ENCODE results near the gene PCED1B.
"Not testable (repeated sequence)": the region's sequence is repeated elsewhere in the genome, so short reads cannot be mapped to it uniquely, and the experiment has no call there.

Gene PCED1B

DNA sequence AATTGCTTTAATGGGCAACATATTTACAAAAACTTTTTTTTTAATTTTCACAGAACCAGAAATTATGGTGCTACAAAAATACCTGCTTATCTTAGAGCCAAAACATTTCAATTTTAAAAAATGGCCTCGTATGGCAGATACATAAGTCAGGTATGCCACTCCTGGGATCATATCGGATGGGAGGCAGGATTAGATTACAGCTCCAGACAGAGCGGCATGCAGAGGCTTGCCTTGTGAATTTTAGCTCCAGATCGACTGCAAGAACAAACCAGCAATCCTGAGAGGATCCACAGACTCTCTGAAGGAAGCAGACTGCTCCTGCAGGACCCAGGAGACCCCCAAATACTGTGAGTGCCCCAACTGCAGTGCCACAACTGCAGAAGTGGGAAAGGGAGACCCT lies 169.7 kb downstream of the PCED1B start:
- DNase-seq = no peak

DNA sequence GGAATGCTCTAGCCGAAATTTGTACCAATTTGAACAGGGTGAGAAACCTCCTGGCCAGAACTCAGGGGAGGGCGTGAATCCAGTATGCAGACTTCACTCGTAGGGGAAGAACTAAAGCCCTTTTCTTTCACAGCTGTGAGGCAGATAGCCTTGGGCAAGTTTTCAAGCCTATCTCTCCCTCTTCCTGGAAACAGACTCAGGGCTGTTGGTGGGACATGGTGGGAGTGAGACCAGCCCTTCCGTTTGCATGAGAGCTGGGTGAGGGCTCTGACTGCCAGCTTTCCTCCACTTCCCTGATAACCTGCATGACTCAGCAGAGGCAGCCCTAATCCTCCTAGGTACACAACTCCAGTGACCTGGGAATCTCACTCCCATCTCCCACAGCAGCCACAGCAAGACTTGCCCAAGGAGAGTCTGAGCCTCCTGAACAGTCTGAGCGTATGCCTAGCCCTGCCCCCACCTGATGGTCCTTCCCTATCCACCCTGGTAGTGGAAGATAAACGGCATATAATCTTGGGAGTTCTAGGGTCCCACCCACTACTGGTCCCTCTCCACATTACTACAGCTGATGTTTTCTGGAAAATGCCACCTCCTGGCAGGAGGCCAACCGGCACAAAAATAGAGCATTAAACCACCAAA lies 170.4 kb downstream of the PCED1B start:
- no peak for DNase-seq

DNA sequence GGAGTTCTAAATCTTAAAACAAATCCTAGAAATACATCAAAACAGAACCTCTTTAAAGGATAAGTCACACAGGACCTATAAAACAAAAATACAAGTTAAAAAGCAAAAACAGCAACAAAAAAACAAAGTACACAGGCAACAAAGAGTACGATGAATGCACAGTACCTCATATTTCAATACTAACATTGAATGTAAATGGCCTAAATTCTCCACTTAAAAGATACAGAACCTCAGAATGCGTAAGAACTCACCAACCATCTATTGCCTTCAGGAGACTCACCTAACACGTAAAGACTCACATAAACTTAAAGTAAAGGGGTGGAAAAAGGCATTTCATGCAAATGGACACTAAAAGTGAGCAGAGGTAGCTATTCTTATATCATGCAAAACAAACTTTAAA lies 172.5 kb downstream of the PCED1B start:
- no peak for DNase-seq

DNA sequence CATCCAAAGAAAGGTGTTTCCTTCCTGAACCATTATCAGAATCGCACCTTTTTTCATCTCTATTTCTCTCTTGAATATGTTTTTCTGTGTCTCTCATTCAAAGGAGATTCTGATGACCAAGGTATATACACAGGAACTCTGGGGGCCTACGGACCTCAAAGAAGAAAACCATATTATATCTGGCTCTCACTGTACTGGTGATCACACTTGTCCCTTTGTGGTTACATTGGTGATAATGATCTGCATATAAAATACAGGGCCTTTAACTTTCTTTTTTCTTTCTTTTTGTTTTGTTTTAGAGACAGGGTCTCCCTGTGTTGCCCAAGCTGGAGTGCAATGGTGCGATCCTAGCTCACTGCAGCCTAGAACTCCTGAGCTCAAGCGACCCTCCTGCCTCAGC lies 185.5 kb downstream of the PCED1B start:
- DNase-seq = no peak

DNA sequence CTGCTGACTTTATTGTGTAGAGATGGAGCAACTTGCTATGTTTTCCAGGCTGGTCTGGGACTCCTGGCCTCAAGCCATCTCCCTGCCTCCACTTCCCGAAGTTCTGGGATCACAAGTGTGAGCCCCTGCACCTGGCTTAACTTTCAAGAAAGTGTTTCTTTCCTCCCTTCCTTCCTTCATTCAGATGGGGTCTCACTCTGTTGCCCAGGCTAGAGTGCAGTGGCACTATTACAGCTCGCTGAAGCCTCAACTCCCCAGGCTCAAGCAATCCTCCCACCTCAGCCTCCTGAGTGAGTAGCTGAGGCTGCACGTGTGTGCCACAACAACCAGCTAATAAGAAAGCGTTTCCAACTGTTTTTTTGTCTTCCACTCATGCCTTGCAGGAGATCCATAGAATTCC lies 186.0 kb downstream of the PCED1B start:
- DNase-seq = no peak

DNA sequence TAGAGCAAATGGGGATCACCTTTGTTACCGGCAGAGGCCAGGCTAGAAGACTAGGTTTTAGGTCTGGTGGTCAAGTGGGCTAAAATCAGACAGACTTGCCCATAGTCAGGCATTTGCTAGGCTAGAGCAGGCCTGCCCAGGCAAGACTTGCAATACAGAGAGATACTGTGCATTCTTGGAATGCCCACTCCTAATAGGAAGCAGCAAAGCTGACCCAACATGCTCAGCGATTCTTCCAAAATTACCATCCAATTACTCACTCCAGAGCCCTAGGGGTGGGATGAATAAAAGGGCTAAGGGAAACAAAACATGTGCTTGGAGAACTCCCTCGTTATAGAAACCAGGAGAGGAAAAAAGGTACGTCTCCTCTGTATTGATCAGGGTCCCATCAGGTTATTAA lies 188.2 kb downstream of the PCED1B start:
- DNase-seq = no peak

DNA sequence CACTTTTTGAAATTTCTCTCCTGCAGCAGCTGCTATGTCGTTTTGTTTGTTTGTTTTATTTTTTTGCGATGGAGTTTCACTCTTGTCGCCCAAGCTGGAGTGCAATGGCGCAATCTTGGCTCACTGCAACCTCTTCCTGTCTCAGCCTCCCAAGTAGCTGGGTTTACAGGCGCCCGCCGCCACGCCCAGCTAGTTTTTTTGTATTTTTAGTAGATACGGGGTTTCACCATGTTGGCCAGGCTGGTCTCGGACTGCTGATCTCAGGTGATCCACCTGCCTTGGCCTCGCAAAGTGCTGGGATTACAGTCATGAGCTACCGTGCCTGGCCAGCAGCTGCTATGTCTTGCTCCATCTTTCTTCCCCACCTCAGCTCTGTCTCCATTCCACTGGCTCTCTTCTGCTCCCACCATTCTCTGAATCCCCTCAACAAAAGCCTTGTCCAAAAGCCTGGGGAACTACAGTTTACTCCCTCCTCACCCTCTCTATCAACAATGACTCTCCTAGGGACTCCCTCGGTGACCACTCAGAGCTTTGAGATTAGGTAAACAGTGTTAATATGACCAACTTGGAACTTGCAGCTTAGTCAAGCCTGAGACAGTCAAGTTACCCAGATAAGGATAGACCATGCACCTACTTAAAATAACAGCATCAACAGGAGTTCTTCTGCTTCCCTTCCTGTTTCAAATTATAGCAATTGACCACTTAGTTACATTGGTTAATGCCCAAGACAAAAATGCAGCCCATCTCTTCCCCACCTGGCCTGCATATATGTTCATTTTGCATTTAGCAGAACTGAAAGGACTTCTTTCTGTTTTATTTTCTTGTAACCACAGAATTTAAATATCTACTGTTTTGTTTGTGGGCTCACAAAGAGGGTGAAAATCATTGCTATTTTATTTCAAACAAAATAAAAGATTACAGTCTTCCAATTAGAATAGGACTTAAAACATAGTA lies 189.4 kb downstream of the PCED1B start:
- DNase-seq = no peak

DNA sequence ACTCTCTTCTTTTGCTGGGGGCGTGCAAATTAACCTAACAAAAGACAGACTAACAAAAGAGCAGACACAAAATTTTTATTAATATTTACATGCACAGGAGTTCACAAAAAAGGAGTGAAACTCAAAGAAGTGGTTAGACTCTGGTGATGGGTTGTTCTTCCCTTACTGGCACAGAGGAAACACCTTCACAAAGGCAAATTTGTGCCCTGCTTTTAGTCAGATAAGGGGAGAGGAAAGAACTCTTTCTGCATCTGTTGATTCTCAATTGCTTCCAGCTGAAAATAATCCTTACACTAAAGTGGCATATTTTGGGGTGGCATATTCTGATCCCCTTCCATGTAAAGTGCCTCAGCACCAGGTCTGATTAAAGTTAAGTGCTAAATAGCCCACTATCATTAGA lies 190.5 kb downstream of the PCED1B start:
- no peak for DNase-seq

DNA sequence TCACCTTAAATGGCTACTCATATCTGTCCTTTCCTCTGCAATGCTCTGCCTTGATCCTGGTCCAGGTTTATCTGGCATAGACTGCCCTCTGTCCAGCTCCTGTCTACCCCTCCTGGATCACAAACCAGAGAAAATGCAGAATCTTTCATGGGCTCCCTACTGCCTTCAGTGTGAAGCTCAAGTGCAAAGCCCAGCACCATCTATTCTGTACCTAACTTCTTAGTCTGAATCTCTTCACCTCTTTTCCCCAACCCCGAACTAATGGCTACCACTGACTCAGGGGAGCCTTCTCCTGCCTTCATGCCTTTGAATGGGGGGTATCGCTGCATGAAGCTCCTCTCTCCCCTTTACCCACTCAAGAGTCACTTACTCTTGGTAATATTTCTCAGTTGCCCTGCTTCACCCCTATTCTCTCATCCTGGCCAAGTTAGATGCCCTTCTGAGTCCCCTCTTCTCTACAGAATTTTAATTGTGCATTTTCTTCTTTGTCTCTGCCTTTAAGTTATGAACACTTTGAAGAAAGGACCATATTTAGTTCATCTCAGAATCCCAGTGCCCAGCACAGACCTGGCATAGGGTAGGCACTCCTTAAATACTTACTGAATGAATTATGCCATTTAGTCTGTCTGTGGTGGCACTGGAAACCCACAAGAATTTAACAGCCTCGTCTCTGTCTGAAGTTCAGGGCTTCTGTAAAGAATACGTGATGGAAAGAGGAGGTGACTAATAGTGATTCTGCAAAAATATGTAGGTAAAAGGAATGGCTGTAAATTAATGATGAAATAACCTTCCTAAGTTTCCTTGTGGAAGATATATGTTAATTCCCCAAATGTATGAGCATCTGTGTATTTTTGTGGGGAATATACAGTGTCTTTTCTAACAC lies 191.6 kb downstream of the PCED1B start:
- no peak for DNase-seq

DNA sequence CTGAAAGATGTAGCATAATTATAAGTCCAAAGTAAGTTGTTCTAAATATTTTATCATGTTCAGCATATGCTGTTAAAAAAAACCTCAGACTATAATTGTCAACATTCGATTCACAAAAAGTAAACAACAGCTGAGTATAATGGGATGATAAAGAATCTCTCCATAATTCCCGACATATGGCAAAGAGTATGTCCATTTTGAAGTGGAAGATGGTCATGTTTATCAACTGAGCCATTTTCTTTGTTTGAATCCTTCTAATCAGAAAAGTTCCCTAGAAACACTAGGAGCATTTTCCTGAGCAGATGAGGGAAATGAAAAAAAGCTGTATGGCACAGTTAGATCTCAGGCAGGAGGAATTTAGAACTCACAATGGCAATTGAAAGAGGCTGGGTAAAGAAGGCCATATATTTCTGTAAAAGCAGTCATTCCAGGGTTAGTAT lies 192.4 kb downstream of the PCED1B start:
- DNase-seq = no peak

DNA sequence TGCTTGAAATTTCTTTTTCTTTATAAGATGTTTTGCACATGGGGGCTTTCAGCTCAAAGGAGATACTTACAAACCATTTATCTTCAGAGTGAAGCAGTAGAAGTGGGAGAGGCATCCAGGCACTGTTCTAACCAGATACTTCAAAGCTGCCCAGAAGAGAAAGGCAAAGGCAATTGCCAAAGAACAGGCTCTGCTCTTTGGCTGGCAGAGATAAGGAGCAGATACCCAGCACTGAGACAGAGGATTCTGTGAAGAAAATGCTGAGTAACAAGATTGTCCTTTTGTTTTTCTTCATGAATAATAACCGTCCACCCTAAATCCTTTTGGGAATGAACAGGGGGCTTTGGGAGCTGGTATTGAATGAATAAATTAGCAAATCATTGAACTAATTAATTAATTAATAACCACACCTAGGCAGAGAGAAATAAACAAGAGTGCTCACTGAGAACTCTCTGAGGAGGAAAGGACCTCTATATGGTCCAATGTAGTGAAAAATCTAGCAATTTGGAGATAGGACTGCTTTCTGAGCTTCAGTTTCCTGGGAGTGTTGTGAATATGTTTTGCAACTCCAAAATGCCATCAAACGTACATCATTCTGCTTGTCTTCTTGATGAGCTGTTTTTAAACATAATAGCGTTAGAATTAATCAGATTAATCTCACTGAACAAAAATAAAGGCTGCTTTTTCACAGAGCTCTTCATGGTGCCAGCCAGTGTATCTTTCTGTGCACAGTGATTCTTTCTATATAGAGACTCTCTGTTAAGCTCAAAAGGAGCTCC lies 193.2 kb downstream of the PCED1B start:
- no peak for DNase-seq

DNA sequence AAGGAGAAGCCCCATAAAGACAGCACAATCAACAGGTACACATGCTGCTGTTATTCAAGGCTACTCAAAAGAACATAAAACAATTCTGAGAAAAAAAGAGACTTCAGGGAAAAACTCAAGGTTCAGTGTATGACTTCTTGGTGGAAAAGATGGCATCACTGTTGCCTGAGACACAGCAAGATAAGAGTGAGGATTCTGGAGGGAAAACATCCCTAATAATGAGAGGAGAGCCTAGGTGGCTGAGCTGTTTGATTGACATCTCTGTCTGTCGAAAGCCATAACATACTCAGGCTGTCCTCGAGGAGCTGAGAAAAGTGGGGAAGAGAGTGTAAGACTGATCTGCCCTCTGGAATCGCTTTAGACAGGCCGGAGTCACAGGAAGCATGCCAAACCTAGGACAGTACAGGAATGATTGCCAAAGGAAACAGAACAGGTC lies 193.8 kb downstream of the PCED1B start:
- DNase-seq = no peak

DNA sequence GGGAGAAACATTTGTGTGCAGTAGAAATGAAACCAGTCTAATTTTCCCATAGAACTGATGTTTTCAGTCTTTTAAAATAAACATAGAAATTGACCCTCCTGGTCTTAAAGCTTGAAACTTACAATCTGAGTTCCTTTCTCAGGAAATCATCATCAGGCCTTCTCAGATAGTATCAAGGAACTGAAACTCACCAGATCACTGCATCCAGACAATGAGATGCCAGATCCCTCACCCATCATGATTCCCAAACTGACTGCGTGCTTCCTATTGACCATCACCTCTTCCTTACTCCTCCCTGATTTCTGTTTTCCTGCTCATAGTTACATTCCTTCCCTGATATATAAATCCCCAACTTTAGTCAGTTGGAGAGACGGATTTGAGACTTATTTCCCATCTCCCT lies 195.3 kb downstream of the PCED1B start:
- DNase-seq = no peak

DNA sequence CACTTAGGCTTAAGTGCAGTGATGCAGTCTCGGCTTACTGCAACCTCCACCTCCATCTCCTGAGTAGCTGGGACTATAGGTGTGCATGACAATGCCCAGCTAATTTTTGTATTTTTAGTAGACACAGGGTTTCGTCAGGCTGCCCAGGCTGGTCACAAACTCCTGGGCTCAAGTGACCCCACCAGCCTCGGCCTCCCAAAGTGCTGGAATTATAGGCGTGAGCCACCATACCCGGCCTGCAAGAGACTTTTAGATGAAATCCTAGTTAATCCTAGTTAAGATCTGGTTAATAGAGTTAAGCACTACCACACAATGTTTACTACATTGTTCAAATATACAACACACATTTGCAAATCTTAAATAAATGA lies 196.8 kb downstream of the PCED1B start:
- DNase-seq = no peak

DNA sequence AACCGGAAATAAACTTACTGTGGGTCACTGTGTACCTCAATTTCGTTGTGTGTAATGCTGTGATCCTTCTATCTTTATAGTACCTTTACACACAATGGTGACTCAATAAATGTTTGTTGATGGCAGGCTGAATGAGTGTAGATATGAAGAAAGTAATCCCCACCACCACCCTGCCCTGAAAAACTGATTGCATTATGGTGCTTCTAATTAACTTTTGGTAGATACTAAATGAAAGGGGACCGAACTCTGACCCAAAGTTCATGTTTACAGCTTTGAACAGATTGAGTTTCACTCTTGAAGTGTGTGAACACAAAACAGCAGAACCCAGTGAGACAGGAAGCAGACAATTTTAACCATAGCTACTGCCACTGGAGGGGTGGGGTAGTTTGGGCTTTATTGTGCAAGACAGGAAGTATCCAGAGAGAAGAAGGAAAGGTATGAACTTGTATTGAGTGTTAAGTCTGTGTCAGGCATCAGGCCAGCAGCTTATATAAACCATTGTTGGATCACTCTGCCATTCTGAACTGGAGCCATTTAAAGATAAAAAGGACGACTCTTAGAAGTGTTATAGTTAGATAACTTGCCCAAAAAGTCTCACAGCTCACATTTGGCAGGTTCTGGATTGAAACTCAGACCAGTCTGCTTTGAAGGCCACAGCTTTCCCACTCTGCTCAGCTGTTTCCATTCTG lies 197.3 kb downstream of the PCED1B start:
- no peak for DNase-seq

DNA sequence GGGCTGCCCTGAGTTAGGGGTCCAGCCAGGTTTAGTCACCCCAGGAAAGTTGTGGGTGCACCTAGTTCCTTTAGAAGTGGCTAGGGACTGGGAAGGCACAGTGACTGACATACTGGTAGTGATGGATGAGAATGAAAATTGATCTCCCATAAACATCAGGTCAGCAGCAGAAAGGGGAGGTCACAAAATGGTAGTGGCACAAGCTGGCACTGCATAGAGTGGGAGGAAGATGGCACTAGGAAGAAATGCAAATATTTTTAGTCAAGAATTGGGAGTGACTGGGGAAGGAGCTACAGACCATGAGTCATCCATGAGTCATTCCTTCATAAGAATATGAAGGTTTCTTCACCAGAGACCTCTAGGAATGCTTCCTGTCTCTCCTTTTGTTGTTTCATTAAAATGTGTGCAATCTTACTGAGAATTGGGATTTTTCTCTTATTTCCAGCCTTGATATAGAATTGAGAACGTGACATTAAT lies 198.6 kb downstream of the PCED1B start:
- no peak for DNase-seq

DNA sequence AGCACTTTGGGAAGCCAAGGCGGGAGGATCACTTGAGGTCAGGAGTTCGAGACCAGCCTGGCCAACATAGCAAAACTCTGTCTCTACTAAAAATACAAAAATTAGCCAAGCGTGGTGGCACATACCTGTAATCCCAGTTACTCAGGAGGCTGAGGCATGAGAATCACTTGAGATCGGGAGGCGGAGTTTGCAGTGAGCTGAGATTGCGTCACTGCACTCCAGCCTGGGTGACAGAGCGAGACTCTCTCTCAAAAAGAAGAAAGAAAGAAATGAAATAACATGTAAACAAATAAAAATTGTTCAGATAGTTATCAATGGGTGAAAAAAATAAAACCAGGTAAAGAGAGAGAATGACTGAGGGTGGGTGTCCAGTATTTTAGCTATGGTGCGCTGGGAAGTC lies 200.3 kb downstream of the PCED1B start:
- not testable (repeated sequence) for DNase-seq

DNA sequence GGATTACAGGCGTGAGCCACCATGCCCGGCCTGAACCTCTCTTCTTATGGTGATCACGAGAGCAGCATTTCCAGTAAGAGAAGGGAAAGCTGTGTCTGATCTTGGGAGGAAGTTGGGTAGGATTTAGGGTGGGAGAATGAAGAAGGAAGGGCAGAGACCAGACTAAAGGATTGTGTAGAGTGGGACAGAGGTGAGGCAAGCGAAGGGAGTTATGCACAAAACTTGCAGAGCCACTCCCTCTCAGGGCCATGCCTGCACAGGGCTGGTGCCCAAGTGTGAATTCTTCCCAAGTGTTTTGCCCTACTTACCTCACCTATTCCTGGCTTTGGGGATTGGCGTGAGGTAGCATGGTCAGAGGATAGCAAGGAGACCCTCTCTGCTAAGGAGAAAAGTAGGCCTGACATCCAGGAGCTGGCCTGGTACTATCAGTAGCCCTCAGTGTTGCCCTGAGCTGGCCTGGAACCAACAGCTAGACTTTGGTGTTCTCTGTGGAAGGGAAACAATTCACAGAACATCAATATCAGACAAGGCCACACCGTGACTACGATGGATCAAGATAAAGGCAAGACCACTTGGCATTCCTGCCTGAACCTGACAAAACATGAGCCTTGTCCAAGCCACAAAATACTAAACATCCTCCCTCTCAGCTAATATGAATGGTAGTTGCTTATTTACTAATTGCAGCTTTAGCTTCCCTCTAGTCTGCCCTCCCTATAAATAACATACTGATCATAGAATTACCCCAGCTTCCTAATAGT lies 201.3 kb downstream of the PCED1B start:
- DNase-seq = no peak

DNA sequence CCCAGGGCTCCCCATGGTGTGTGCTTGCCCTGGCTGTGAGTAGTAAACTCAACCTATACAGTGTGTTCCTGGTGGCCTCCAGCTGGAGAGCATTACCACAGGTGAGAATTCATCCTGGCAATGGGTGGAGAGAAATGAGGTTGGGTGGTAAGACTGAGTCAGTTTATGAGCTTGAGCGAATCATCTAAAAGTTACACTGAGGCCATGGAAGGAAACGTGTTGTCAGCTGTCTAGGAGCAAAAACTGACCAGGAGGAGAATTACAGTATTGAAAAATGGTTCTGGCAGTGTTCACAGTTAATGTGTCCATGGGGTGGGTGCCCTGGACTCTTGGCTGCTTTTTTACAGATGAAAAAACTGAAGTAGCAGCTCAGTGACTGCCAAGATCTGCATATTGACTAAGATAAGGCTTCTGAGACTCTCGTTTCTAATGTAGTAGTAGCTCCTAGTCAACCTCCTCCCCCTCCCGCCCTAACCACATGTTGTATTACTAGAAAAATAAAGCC lies 202.3 kb downstream of the PCED1B start:
- DNase-seq = no peak

DNA sequence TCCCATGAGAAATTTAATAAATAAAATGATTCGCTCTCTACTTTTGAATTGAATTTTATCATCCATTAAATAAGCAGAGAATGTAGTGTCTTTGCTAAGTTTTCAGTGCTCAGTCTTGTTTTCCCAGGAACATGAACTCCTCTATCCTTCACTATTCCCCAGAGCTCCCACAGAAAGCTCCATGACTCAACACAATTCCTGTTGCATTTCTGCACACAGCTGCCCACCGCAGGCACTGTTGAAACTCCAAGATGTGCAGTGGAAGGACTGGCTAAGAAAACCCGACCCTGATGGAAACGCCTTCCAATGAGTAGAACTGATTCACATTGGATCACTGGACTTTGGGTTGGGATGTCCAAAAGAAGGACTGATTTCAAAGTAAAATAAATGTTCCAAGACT lies 202.8 kb downstream of the PCED1B start:
- DNase-seq = no peak

Measured in NCI-H345 (cell line).